Ascending aorta (tissue), 2 donors: ENCODE data around the gene DLST. TPM values are rescaled to one million over a fixed set of nuclear protein-coding genes. Genes with fewer than 3 reads are reported as not detected.

ENCODE experiments used
- DNase-seq, 2 donors: peaks; one replicate each; pipeline ENCODE4 v3.0.0-alpha.2; 2019; ENCODE audit warnings: low spot score in 2 of 2
- H3K27ac ChIP-seq, 2 donors: fragments of 200-600 bp; sonication (generic); one replicate each; pipeline ENCODE4 v1.5.1; 2016 to 2017; ENCODE audit warnings: mild to moderate bottlenecking in 1 of 2
- H3K27me3 ChIP-seq: fragments of 200-600 bp; sonication (generic); one replicate; pipeline ENCODE4 v1.5.1; 2017
- H3K36me3 ChIP-seq, 2 donors: fragments of 200-600 bp; sonication (generic); one replicate each; pipeline ENCODE4 v1.5.1; 2016
- H3K4me1 ChIP-seq, 2 donors: fragments of 200-600 bp; sonication (generic); one replicate each; pipeline ENCODE4 v1.5.1; 2016 to 2017; ENCODE audit warnings: mild to moderate bottlenecking in 1 of 2
- H3K4me3 ChIP-seq, 2 donors: fragments of 200-600 bp; sonication (generic); one replicate each; pipeline ENCODE4 v1.5.1; 2016 to 2017; ENCODE audit warnings: mild to moderate bottlenecking in 1 of 2
- H3K9me3 ChIP-seq, 2 donors: fragments of 200-600 bp; sonication (generic); one replicate each; pipeline ENCODE4 v1.5.1; 2016
- intact Hi-C: fragments of 100-400 bp; cut with DNase I; formaldehyde crosslinking; loops from one replicate; pipeline ENCODE4 v1.15.1; 2023
- total RNA-seq: library from RNA; depleted of rRNA; stranded (reverse); fragments of >200 nt; gene quantifications from one replicate; pipeline ENCODE4 v1.1.0, GENCODE V29; 2016
- TF ChIP-seq, protein P1 (sequence below), 3 experiments: fragments of 200-600 bp in 2 of 3; fragments of 450-650 bp in 1 of 3; sonication (generic) in 2 of 3; IDR thresholded peaks; one replicate each; pipeline ENCODE4 v1.5.1; 2016 to 2019; ENCODE audit warnings: antibody characterized with exemption in 3 of 3, mild to moderate bottlenecking in 1 of 3, moderate library complexity in 1 of 3

The DLST gene
- total RNA-seq, 1 donor from 2014 or later, result 59.7 TPM

DNA sequence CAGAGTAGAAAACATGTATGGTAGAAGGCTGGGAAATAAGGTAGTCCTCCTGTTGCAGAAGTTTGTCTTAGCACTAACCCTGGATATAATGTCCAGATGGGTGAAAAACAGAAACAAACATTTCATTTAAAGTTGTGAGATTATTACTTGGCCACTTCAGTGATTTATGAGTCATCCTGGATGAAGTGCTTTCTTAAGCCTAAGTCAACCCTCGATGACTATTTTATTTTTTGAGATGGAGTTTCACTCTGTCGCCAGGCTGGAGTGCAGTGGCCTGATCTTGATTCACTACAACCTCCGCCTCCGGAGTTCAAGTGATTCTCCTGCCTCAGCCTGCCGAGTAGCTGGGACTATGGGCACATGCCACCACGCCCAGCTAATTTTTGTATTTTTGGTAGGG, 10.2 kb downstream of the DLST start:
- Histone ChIP-seq H3K4me1 (peaks cover 0 to 4% of the 10 kb centered on the region in 2 donors), H3K4me3 (no peak overlapping the region), H3K9me3 (no peaks in the 10 kb centered on the region), H3K27me3 (no peaks in the 10 kb centered on the region), H3K27ac (no peak overlapping the region), H3K36me3 (peaks cover 65 to 78% of the 10 kb centered on the region in 2 donors)
- TF ChIP-seq, protein P1, sequence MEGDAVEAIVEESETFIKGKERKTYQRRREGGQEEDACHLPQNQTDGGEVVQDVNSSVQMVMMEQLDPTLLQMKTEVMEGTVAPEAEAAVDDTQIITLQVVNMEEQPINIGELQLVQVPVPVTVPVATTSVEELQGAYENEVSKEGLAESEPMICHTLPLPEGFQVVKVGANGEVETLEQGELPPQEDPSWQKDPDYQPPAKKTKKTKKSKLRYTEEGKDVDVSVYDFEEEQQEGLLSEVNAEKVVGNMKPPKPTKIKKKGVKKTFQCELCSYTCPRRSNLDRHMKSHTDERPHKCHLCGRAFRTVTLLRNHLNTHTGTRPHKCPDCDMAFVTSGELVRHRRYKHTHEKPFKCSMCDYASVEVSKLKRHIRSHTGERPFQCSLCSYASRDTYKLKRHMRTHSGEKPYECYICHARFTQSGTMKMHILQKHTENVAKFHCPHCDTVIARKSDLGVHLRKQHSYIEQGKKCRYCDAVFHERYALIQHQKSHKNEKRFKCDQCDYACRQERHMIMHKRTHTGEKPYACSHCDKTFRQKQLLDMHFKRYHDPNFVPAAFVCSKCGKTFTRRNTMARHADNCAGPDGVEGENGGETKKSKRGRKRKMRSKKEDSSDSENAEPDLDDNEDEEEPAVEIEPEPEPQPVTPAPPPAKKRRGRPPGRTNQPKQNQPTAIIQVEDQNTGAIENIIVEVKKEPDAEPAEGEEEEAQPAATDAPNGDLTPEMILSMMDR (IDR thresholded peaks at IDR 0.05), result no peak
- DNase-seq, result no peak
- intact Hi-C loops, result no loop called here

DNA sequence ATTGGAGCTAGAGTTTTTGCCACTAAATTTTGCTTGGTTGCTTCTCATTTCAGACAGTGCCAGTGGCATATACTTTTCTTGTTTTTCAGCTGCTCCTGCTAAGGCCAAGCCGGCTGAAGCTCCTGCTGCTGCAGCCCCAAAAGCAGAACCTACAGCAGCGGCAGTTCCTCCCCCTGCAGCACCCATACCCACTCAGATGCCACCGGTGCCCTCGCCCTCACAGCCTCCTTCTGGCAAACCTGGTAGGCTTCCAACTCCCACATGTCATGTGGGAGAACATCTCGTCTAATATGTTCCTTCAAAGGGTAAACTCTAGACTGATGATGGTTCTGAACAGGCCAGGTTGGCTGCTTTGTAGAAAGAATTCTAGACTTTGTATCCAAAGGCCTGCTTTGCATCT, 11.0 kb downstream of the DLST start:
- Histone ChIP-seq H3K4me1 (peaks cover 0 to 2% of the 10 kb centered on the region in 2 donors), H3K4me3 (no peak overlapping the region), H3K27ac (no peak overlapping the region), H3K27me3 (no peaks in the 10 kb centered on the region), H3K9me3 (no peaks in the 10 kb centered on the region), H3K36me3 (peaks cover 71 to 84% of the 10 kb centered on the region in 2 donors)
- intact Hi-C loops, result no loop called here
- DNase-seq, result peak in 1 of 2 donors; percentile 11
- TF ChIP-seq, protein P1 (IDR thresholded peaks at IDR 0.05), result no peak

DNA sequence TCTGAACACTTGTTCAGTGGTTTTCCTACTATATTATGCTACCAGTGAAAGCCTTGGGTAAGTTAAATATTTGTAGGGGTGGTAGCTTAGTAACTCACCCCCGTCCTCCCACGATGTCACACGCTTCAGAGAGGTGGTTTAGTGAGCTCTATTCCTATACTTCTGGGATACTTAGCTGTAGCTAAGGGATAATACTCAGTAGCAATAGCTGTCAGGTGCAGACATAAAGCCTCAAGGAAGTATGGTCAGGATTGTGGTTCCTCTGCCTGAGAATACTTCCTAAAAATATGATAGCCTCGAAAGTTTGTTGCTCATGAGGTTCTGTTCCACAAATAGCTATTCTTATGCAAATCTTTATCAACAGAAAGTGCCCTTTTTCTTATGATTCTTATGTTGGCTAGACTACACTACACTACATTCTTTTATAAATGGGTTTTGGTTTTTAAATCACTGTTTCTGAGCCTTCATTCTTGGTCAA, 11.9 kb downstream of the DLST start:
- Histone ChIP-seq H3K27me3 (no peaks in the 10 kb centered on the region), H3K36me3 (peaks cover 79 to 94% of the 10 kb centered on the region in 2 donors), H3K4me1 (no peaks in the 10 kb centered on the region), H3K9me3 (no peaks in the 10 kb centered on the region), H3K27ac (no peak overlapping the region), H3K4me3 (no peak overlapping the region)
- no peak for DNase-seq
- TF ChIP-seq, protein P1 (IDR thresholded peaks at IDR 0.05), result no peak
- intact Hi-C loops, result no loop called here

DNA sequence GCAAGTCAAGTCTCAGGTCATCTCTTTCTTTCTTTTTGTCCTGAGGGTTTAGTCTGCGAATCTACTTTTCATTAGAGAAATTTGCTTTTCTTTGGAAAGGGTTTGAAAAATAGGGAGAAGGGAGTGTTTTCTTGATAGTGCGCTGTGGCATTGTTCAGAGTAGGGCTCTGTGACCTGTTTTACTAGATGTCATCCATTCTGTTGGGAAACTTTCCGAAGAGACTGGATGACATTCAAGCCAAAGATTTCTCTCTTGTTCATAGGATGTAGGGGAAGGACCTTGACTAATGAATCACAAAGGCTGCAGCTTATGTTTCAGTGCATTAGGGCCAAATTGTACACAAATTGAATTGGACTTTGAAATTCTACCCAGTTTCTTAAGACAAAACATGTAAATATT, 14.7 kb downstream of the DLST start:
- intact Hi-C loops, result no loop called here
- Histone ChIP-seq H3K36me3 (peaks cover 92 to 100% of the 10 kb centered on the region in 2 donors), H3K27ac (no peak overlapping the region), H3K9me3 (no peaks in the 10 kb centered on the region), H3K4me3 (no peak overlapping the region), H3K4me1 (no peaks in the 10 kb centered on the region), H3K27me3 (no peaks in the 10 kb centered on the region)
- no peak for DNase-seq
- TF ChIP-seq, protein P1 (IDR thresholded peaks at IDR 0.05), result no peak

DNA sequence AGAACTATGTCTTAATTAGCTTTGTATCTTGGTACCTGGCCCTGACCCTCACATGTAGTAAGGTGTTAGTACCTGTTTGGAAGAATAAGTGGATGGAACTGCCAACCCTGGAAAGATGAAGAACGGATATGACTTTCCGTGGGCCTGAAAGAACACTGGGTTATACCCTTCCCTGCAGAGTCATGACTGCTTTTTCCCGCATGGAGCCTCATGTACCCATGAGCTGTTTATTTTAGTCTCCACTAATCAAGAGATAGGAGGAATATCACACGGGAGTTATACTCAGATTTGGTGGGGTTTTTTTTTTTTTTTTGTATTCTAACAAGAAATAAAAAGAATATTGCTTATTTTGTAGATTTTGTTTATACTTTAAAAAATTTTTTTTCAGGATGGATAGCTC, 15.9 kb downstream of the DLST start:
- H3K36me3 ChIP-seq, result peaks cover 94 to 100% of the 10 kb centered on the region in 2 donors
- no peaks in the 10 kb centered on the region for H3K9me3 ChIP-seq
- DNase-seq, result no peak

More for the DNA sequence above, 15.9 kb downstream of the DLST start:
- intact Hi-C loops, result no loop called here
- TF ChIP-seq, protein P1 (IDR thresholded peaks at IDR 0.05), result no peak
- Histone ChIP-seq H3K4me1 (no peaks in the 10 kb centered on the region), H3K27ac (no peak overlapping the region), H3K27me3 (no peaks in the 10 kb centered on the region), H3K4me3 (no peak overlapping the region)
